ENCODE data around the gene BCKDHA. TPM values are rescaled to one million over a fixed set of nuclear protein-coding genes. Genes with fewer than 3 reads are reported as not detected.

Gene BCKDHA
- polyA plus RNA-seq, 1 donor from 2014 or later, result 51.9 TPM

DNA sequence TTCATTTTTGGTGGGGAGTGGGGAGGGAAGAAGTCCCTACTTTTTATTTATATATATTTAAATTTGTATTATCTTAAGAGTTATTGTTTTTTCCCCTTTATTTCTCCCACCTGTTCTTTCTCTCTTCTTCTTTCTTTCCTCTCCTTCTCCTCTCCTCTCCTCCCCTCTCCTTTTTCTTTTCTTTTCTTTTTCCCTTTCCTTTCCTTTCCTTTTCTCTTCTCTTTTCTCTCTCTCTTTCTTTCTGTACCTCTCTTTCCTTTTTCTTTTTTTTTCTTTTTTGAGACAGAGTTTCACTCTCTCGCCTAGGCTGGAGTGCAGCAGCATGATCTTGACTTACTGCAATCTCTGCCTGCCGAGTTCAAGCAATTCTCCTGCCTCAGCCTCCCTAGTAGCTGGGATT, 1.9 kb downstream of the BCKDHA start:
- no peaks in the 10 kb centered on the region for H3K27me3 ChIP-seq (ENCODE audit: insufficient read depth, low read depth, low read length)

DNA sequence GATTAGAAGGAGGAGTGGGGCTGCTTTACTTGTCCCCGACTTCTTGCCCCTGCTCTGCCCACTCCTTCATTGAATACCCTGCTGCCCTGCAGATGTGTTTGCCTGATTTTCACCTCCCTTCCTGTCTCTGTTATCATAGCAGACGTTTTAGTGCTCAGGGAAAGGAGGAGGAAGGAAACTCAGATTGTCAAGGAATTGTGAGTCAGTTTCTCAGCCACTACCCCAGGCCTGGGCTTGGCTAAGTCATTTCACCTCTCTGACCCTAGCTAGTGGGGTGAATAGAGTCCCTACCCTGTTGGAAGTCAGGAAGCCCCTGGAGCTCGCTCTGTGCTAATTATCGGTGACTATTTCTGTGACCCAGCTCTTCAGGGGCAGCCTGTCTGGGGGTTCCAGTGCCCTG, 3.9 kb downstream of the BCKDHA start:
- no peaks in the 10 kb centered on the region for H3K27me3 ChIP-seq (ENCODE audit: insufficient read depth, low read depth, low read length)
- no peaks in the 10 kb centered on the region for H3F3A ChIP-seq (ENCODE audit: insufficient read depth, low read length, poor library complexity, severe bottlenecking)
- no peak overlapping the region for H3K4me3 ChIP-seq (ENCODE audit: low read length)
- TF ChIP-seq, protein P1, sequence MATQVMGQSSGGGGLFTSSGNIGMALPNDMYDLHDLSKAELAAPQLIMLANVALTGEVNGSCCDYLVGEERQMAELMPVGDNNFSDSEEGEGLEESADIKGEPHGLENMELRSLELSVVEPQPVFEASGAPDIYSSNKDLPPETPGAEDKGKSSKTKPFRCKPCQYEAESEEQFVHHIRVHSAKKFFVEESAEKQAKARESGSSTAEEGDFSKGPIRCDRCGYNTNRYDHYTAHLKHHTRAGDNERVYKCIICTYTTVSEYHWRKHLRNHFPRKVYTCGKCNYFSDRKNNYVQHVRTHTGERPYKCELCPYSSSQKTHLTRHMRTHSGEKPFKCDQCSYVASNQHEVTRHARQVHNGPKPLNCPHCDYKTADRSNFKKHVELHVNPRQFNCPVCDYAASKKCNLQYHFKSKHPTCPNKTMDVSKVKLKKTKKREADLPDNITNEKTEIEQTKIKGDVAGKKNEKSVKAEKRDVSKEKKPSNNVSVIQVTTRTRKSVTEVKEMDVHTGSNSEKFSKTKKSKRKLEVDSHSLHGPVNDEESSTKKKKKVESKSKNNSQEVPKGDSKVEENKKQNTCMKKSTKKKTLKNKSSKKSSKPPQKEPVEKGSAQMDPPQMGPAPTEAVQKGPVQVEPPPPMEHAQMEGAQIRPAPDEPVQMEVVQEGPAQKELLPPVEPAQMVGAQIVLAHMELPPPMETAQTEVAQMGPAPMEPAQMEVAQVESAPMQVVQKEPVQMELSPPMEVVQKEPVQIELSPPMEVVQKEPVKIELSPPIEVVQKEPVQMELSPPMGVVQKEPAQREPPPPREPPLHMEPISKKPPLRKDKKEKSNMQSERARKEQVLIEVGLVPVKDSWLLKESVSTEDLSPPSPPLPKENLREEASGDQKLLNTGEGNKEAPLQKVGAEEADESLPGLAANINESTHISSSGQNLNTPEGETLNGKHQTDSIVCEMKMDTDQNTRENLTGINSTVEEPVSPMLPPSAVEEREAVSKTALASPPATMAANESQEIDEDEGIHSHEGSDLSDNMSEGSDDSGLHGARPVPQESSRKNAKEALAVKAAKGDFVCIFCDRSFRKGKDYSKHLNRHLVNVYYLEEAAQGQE (IDR thresholded peaks at IDR 0.05; ENCODE audit: borderline replicate concordance), result no peak
- TF ChIP-seq EZH2 (IDR thresholded peaks at IDR 0.05; ENCODE audit: borderline replicate concordance, insufficient read depth, low read length, poor library complexity, severe bottlenecking), result no peak
- TF ChIP-seq POLR2AphosphoS5 (IDR thresholded peaks at IDR 0.05), result no peak
- TF ChIP-seq RAD21 (conservative IDR thresholded peaks at IDR 0.05), result no peak
- TF ChIP-seq MXI1 (conservative IDR thresholded peaks at IDR 0.05; ENCODE audit: poor library complexity, severe bottlenecking), result no peak
- TF ChIP-seq, protein P2, sequence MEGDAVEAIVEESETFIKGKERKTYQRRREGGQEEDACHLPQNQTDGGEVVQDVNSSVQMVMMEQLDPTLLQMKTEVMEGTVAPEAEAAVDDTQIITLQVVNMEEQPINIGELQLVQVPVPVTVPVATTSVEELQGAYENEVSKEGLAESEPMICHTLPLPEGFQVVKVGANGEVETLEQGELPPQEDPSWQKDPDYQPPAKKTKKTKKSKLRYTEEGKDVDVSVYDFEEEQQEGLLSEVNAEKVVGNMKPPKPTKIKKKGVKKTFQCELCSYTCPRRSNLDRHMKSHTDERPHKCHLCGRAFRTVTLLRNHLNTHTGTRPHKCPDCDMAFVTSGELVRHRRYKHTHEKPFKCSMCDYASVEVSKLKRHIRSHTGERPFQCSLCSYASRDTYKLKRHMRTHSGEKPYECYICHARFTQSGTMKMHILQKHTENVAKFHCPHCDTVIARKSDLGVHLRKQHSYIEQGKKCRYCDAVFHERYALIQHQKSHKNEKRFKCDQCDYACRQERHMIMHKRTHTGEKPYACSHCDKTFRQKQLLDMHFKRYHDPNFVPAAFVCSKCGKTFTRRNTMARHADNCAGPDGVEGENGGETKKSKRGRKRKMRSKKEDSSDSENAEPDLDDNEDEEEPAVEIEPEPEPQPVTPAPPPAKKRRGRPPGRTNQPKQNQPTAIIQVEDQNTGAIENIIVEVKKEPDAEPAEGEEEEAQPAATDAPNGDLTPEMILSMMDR (IDR thresholded peaks at IDR 0.05; ENCODE audit: poor library complexity, severe bottlenecking), result no peak
- TF ChIP-seq TAF1 (IDR thresholded peaks at IDR 0.05; ENCODE audit: low read depth), result no peak
- H3K36me3 ChIP-seq (ENCODE audit: insufficient read depth, low read length), result no peaks in the 10 kb centered on the region
- peaks cover 16% of the 10 kb centered on the region for H3K79me2 ChIP-seq (replicated peaks; ENCODE audit: insufficient read depth, low read length)
- no peak overlapping the region for H3K9ac ChIP-seq (ENCODE audit: low read length)
- H2AFZ ChIP-seq (ENCODE audit: low read depth, low read length), result no peak overlapping the region
- no peak overlapping the region for H3K27ac ChIP-seq (ENCODE audit: low read length)
- no peak overlapping the region for H3K4me2 ChIP-seq (ENCODE audit: low read length)
- H3K9me2 ChIP-seq (ENCODE audit: insufficient read depth, low read length), result no peaks in the 10 kb centered on the region
- no peaks in the 10 kb centered on the region for H3K9me3 ChIP-seq (ENCODE audit: low read length)
- no peaks in the 10 kb centered on the region for H4K20me1 ChIP-seq (ENCODE audit: insufficient read depth)

More for the DNA sequence above, 1.9 kb downstream of the BCKDHA start:
- no peak overlapping the region for H3K9ac ChIP-seq (ENCODE audit: low read length)
- no peak overlapping the region for H2AFZ ChIP-seq (ENCODE audit: low read depth, low read length)
- no peak overlapping the region for H3K4me2 ChIP-seq (ENCODE audit: low read length)
- H3K9me2 ChIP-seq (ENCODE audit: insufficient read depth, low read length), result no peaks in the 10 kb centered on the region
- H3K9me3 ChIP-seq (ENCODE audit: low read length), result no peaks in the 10 kb centered on the region
- no peak overlapping the region for H3K4me3 ChIP-seq (ENCODE audit: low read length)
- no peak overlapping the region for H3K27ac ChIP-seq (ENCODE audit: low read length)
- TF ChIP-seq RAD21 (conservative IDR thresholded peaks at IDR 0.05) (no peak), TAF1 (IDR thresholded peaks at IDR 0.05; ENCODE audit: low read depth) (no peak), SMC3 (conservative IDR thresholded peaks at IDR 0.05; ENCODE audit: poor library complexity) (no peak), EZH2 (IDR thresholded peaks at IDR 0.05; ENCODE audit: borderline replicate concordance, insufficient read depth, low read length, poor library complexity, severe bottlenecking) (no peak), MXI1 (conservative IDR thresholded peaks at IDR 0.05; ENCODE audit: poor library complexity, severe bottlenecking) (no peak), POLR2AphosphoS5 (IDR thresholded peaks at IDR 0.05) (no peak), EP300 (conservative IDR thresholded peaks at IDR 0.05; ENCODE audit: poor library complexity, severe bottlenecking) (no peak)
- TF ChIP-seq, protein P2 (IDR thresholded peaks at IDR 0.05; ENCODE audit: poor library complexity, severe bottlenecking), result no peak
- TF ChIP-seq, protein P1 (IDR thresholded peaks at IDR 0.05; ENCODE audit: borderline replicate concordance), result no peak
- H4K20me1 ChIP-seq (ENCODE audit: insufficient read depth), result no peaks in the 10 kb centered on the region
- H3K36me3 ChIP-seq (ENCODE audit: insufficient read depth, low read length), result no peaks in the 10 kb centered on the region
- peaks cover 16% of the 10 kb centered on the region for H3K79me2 ChIP-seq (replicated peaks; ENCODE audit: insufficient read depth, low read length)
- no peaks in the 10 kb centered on the region for H3F3A ChIP-seq (ENCODE audit: insufficient read depth, low read length, poor library complexity, severe bottlenecking)

Data from neural cell (in vitro differentiated cells).